NOMO-1 treated with DMSO at 0.1 percent for 48 hours (cell line): ENCODE results near the gene GPR25.
"Not testable (repeated sequence)": the region's sequence is repeated elsewhere in the genome, so short reads cannot be mapped to it uniquely, and the experiment has no call there.

Experiments
- DNase-seq: peaks from one replicate; lab custom pipeline; 2025; ENCODE audit not compliant: unreplicated experiment; lab: John Stamatoyannopoulos, UW

The GPR25 gene

GRCh38 chr1:200911361-200911760 lies 38.6 kb downstream of the GPR25 start:
- DNase-seq: no peak

DNA sequence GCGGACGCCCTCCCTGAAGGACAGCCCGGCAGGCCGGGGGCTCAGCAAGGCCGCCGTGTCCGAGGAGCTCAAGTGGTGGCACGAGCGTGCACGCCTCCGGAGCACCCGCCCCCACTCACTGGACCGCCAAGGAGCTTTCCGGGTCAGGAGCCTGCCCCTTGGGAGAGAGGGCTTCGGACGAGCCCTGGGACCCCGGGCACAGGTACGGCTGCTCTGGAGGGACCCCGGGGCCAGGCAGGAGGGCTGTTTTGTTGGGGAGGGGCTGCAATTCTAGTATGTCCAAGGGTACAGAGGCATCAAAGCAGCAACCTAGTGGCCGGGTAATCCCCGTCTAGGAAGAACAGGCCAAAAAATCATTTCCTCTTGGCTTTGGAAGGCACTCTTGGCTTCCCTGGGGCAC lies 39.2 kb downstream of the GPR25 start:
- DNase-seq: not testable (repeated sequence)

DNA sequence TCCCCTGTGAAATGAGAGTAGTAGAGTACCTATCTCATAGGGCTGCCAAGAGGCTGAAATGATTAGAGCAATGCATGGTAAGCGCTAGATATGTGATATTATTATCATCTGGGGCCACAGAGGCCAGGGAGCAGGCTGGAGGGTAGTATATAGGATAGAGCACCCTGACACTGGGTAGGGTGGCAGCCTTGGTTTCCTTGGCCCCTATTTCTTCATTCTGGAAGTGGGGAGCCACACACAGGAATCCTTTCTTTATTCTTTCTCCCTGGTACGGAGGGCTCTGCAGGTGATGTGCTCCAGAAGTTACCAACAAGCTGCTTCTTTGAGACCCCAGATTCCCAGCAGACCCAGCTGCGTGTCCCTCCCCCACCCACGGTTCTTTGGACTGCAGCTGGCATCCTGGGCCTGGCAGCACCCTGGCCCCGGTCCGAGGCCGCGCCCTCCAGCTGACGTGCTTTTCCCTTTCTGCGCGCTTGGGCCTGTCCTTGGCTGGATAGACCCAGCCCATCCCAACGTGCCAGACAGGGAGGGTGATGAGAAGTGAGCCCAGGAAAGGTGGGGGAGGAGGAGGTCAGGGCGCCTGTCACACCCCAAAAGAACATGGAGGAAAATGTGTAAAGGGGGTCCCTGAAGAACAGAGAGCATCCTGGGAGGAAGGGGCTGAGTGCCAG lies 40.1 kb downstream of the GPR25 start:
- no peak for DNase-seq

DNA sequence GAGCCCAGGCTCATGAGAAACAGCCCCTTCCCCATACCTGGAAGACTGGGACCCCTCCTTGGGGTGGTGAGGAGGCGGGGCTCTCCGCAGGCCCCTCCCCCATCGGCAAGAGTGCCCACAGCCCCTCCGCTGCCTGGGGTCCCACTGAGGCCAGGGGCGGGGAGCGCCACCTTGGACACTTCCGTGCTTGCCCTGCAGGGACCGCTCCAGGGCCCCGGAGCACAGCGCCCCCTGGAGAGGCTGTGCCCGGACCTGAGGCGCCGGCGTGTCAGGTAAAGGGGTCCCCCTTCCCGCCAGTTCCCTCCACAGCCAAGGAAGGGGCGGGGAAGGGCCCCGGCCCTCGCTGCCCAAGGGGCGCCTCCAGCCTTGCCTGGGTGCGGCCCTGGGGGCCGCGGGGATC lies 43.4 kb downstream of the GPR25 start:
- DNase-seq: no peak

DNA sequence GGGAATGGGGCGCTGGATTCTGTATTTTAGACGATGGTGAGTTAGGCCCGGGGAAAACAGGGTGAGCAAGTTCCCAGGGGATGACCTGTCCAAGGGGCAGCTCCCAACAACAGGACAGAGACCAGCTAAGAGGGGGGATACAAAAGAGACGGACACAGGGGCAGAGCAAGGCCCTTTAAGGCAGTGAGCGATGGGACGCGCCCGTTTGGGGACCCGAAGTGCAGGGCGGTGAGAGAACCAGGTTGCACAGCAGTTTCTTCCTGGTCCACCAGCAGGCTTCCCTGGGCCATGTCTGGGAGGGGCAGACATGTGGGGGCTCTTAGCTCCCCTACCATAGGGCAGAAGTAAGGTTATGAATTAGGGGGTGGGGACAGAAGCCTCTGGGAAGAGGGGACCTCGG lies 43.9 kb downstream of the GPR25 start:
- DNase-seq: no peak

GRCh38 chr1:200917291-200917817 lies 44.6 kb downstream of the GPR25 start:
- no peak for DNase-seq

DNA sequence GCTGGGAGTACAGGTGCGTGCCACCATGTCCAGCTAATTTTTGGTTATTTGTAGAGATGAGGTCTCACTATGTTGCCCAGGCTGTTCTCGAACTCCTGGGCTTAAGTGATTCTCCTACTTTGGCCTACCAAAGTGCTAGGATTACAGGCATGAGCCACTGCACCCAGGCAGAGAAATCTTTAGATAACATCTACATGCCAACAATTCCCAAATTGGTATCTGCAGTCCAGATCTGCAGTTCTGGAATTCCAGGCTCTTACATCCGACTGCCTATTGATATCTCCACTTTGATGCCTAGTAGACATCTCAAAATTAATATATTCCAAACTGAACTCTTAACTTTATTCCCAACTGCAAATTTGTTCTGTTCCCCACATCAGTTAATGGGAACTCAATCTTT lies 45.2 kb downstream of the GPR25 start:
- DNase-seq: no peak

- DNase-seq: no peak
These were observed 46.6 kb downstream of the GPR25 start for GRCh38 chr1:200919386-200919785.

GRCh38 chr1:200921571-200922110 lies 48.9 kb downstream of the GPR25 start:
- no peak for DNase-seq

- DNase-seq: no peak
These were observed 49.6 kb downstream of the GPR25 start for GRCh38 chr1:200922406-200922805.

- no peak for DNase-seq
These were observed 50.8 kb downstream of the GPR25 start for GRCh38 chr1:200923601-200924000.
